K562 (cell line): ENCODE measurements around the gene CLEC2D. TPM values are rescaled to one million over a fixed set of nuclear protein-coding genes. Genes with fewer than 3 reads are reported as not detected.
A peak's percentile ranks its signal among the peaks of the same experiment; 100 is the strongest.
"Not testable (repeated sequence)": the region's sequence is repeated elsewhere in the genome, so short reads cannot be mapped to it uniquely, and the experiment has no call there.

Source experiments
- ATAC-seq: fragments of 200-7000 bp; cut with Tn5 transposase; 3 replicates; pipeline ENCODE4 v1.9.1; 2020; ENCODE audit warnings: moderate library complexity
- BruUV-seq: library from RNA; stranded (reverse); fragments of 400-500 nt; replicated peaks from 2 replicates; lab custom pipeline; 2021; lab: Mats Ljungman, UMichigan
- CTCF ChIA-PET: fragments of 300-600 bp; formaldehyde crosslinking; extraction: SDS; loops from one replicate; lab custom pipeline; 2021; ENCODE audit warnings: low intra/inter-chr PET ratio; lab: Yijun Ruan, JAX
- POLR2A ChIA-PET: fragments of 300-600, 350-650 bp; sonication (Branson Sonifier 250); formaldehyde crosslinking; extraction: SDS; loops from one replicate; lab custom pipeline; 2021; ENCODE audit warnings: antibody characterized with exemption, inconsistent platforms; lab: Yijun Ruan, JAX
- DNase-seq, 4 experiments: peaks; one replicate each; pipeline versions ENCODE4 v3.0.0 to v3.0.0-alpha.2; 2011 to 2018; ENCODE audit warnings: low spot score in 3 of 4, mixed read lengths in 3 of 4; ENCODE audit errors: extremely low read depth in 1 of 4
- FAIRE-seq: peaks from 2 replicates; lab custom pipeline; 2011; peaks lifted over from hg19 to GRCh38; lab: Jason Lieb, UNC
- H2AFZ ChIP-seq: 2 replicates; pipeline ENCODE4 v1.6.0; 2011; ENCODE audit warnings: low read depth, low read length, control low read depth, inconsistent platforms
- H3K27ac ChIP-seq: fragments of 200-600 bp; 3 replicates; pipeline ENCODE4 v1.8.0; 2011; ENCODE audit warnings: low read depth, mild to moderate bottlenecking, control low read depth, inconsistent platforms, low read length, moderate library complexity, mixed read lengths; ENCODE audit errors: extremely low read depth
- H3K27me3 ChIP-seq, 2 experiments: fragments of 300-600 bp in 1 of 2; 2 replicates in 1 of 2; 3 replicates in 1 of 2; pipeline versions ENCODE4 v1.6.0 to v1.8.0; 2011; ENCODE audit warnings: inconsistent platforms in 2 of 2, low read length in 2 of 2, mild to moderate bottlenecking in 1 of 2, mixed read lengths in 1 of 2, moderate library complexity in 1 of 2; ENCODE audit not compliant: control insufficient read depth in 2 of 2, insufficient read depth in 2 of 2
- H3K36me3 ChIP-seq: fragments of 300-600 bp; 3 replicates; pipeline ENCODE4 v1.8.0; 2011; ENCODE audit warnings: mild to moderate bottlenecking, low read length, inconsistent platforms; ENCODE audit not compliant: control insufficient read depth, insufficient read depth
- H3K4me1 ChIP-seq, 2 experiments: fragments of 200-600 bp in 1 of 2; replicated peaks in 1 of 2; 2 replicates in 1 of 2; 3 replicates in 1 of 2; pipeline versions ENCODE4 v1.5.1 to v1.8.0; 2011; ENCODE audit warnings: inconsistent platforms in 2 of 2, low read length in 2 of 2, mild to moderate bottlenecking in 1 of 2, mixed read lengths in 1 of 2, moderate library complexity in 1 of 2; ENCODE audit not compliant: control insufficient read depth in 2 of 2, insufficient read depth in 2 of 2
- H3K4me2 ChIP-seq: 2 replicates; pipeline ENCODE4 v1.6.1; 2011; ENCODE audit warnings: low read length, control low read depth, inconsistent platforms, mixed read lengths; ENCODE audit not compliant: insufficient read depth
- H3K4me3 ChIP-seq: fragments of 200-600 bp; sonication (generic), shearing (Covaris generic); 2 replicates; pipeline ENCODE4 v1.5.1; 2016; ENCODE audit warnings: control low read depth, inconsistent platforms
- H3K79me2 ChIP-seq: fragments of 200-600 bp; 3 replicates; pipeline ENCODE4 v1.8.0; 2011; ENCODE audit warnings: low read length, inconsistent platforms; ENCODE audit not compliant: control insufficient read depth, insufficient read depth
- H3K9ac ChIP-seq, 2 experiments: 2 replicates each; pipeline versions ENCODE4 v1.6.0 to v1.6.1; 2011; ENCODE audit warnings: low read depth in 2 of 2, low read length in 2 of 2, control low read depth in 1 of 2, inconsistent platforms in 1 of 2, mild to moderate bottlenecking in 1 of 2, mixed read lengths in 1 of 2; ENCODE audit not compliant: insufficient read depth in 1 of 2
- H3K9me1 ChIP-seq: one replicate; pipeline ENCODE4 v1.6.0; 2011; ENCODE audit warnings: inconsistent platforms, mild to moderate bottlenecking, low read length, moderate library complexity; ENCODE audit not compliant: control insufficient read depth, insufficient read depth
- H3K9me3 ChIP-seq: replicated peaks from 2 replicates; pipeline ENCODE4 v1.5.1; 2011; ENCODE audit warnings: low read depth, low read length, inconsistent platforms; ENCODE audit not compliant: control insufficient read depth, insufficient read depth
- H4K20me1 ChIP-seq: replicated peaks from 2 replicates; pipeline ENCODE4 v1.6.1; 2011; ENCODE audit warnings: low read length, inconsistent platforms, mixed read lengths; ENCODE audit not compliant: control insufficient read depth, insufficient read depth
- AFF1 ChIP-seq, 2 experiments: fragments of 450-650 bp; IDR thresholded peaks; 2 replicates each; pipeline ENCODE4 v1.6.1; 2018; ENCODE audit warnings: mild to moderate bottlenecking in 2 of 2, low read depth in 1 of 2; ENCODE audit not compliant: partially characterized antibody in 2 of 2
- COPS2 ChIP-seq: fragments of 450-650 bp; conservative IDR thresholded peaks from 2 replicates; pipeline ENCODE4 v1.6.1; 2016; ENCODE audit warnings: mild to moderate bottlenecking, moderate library complexity
- POLR2G ChIP-seq: fragments of 200-400 bp; formaldehyde crosslinking; IDR thresholded peaks from 2 replicates; pipeline ENCODE4 v1.6.1; 2017; ENCODE audit warnings: low read depth, mild to moderate bottlenecking, antibody characterized with exemption, low read length, moderate library complexity
- SMARCC2 ChIP-seq: fragments of 450-650 bp; IDR thresholded peaks from 2 replicates; pipeline ENCODE4 v1.6.1; 2017; ENCODE audit warnings: antibody characterized with exemption, moderate library complexity, mild to moderate bottlenecking, low read depth
- XRCC5 ChIP-seq: fragments of 200-400 bp; formaldehyde crosslinking; IDR thresholded peaks from 2 replicates; pipeline ENCODE4 v1.6.1; 2017; ENCODE audit warnings: low read depth, mild to moderate bottlenecking, low read length
- ZNF146 ChIP-seq: IDR thresholded peaks from one replicate; pipeline ENCODE4 v1.6.1; 2018; ENCODE audit warnings: missing compliant biosample characterization; ENCODE audit not compliant: unreplicated experiment
- WGBS: fragments of 100-300 bp; shearing (Covaris generic); methylation state at CpG from one replicate; pipeline ENCODE4 v1.1.6; 2016; ENCODE audit warnings: low coverage, mixed read lengths; ENCODE audit not compliant: insufficient coverage; ENCODE audit errors: missing lambda C conversion rate; 5-methylcytosine and 5-hydroxymethylcytosine counted together
- in situ Hi-C: fragments of 300-500 bp; cut with MboI; formaldehyde crosslinking; loops from 4 replicates; pipeline ENCODE4 v1.15.0; 2018; ENCODE audit warnings: inconsistent platforms, mixed read lengths
- intact Hi-C: fragments of 100-400 bp; cut with micrococcal nuclease; formaldehyde crosslinking; loops from 2 replicates; pipeline ENCODE4 v1.14.2; 2022
- polyA plus RNA-seq, 8 experiments: library from polyadenylated mRNA; depleted of rRNA in 4 of 8; stranded (reverse) in 5 of 8; unstranded in 3 of 8; fragments of >200 nt; fragmentation: Nextera tagmentation in 2 of 8; fragmentation: Illumina TruSeq in 1 of 8; extraction: Ambion mirVana in 2 of 8; extraction: Trizol in 1 of 8; gene quantifications; 2 replicates each; pipeline versions ENCODE4 v1.2.1 to v1.2.3, GENCODE V29; 2011 to 2014; ENCODE audit warnings: inconsistent platforms in 1 of 8, missing spikeins in 1 of 8
- total RNA-seq, 7 experiments: library from RNA; depleted of rRNA in 6 of 7; stranded (reverse); fragments of >200 nt in 6 of 7; fragmentation: Illumina TruSeq in 2 of 7; extraction: Trizol in 2 of 7; gene quantifications; 2 replicates each; pipeline versions ENCODE4 v1.2.1 to v1.2.3, GENCODE V29; 2011 to 2021; ENCODE audit warnings: low replicate concordance in 1 of 7

CLEC2D gene
- total and polyA plus RNA-seq, 9 of the 15 experiments (the other 6 are each of a cell fraction or from before 2014, with no cell fraction given): 1.4 to 5.0 (median 2.2) TPM

GRCh38 chr12:9674226-9674590 is 4.7 kb downstream of the CLEC2D start (continued):
- TF ChIP-seq XRCC5 (no peak), POLR2G (no peak), COPS2 (no peak), SMARCC2 (no peak)

GRCh38 chr12:9682508-9682907 is 13.0 kb downstream of the CLEC2D start:
- in situ Hi-C loops, BruUV-seq, H3K4me2 ChIP-seq, H3K9me1 ChIP-seq, H3K27ac ChIP-seq, H4K20me1 ChIP-seq, ATAC-seq, FAIRE-seq, H3K79me2 ChIP-seq, H2AFZ ChIP-seq, POLR2A ChIA-PET, CTCF ChIA-PET, H3K4me3 ChIP-seq, H3K27me3 ChIP-seq, H3K36me3 ChIP-seq, intact Hi-C loops, H3K9ac ChIP-seq, H3K9me3 ChIP-seq, DNase-seq: not testable (repeated sequence)
- 88% methylated on average over 4 of the region's 4 CpGs for WGBS
- H3K4me1 ChIP-seq: peaks cover 4 to 14% of the 10 kb centered on the region in 2 experiments; a peak in 3 of 5 replicates
- TF ChIP-seq ZNF146 (CRISPR knock-in tag): peak; percentile 71

- FAIRE-seq, DNase-seq, H3K9me3 ChIP-seq, H3K4me3 ChIP-seq, H3K36me3 ChIP-seq, H3K27me3 ChIP-seq, H2AFZ ChIP-seq, CTCF ChIA-PET, H3K79me2 ChIP-seq, BruUV-seq, in situ Hi-C loops, H4K20me1 ChIP-seq, intact Hi-C loops, H3K27ac ChIP-seq, ATAC-seq, H3K9me1 ChIP-seq, H3K9ac ChIP-seq, H3K4me2 ChIP-seq: not testable (repeated sequence)
- peak in 1 of 2 experiments; percentile 97 for TF ChIP-seq AFF1 (IDR thresholded peaks at IDR 0.05; ENCODE audit: low read depth in 1 of 2, partially characterized antibody in 2 of 2)
- 88% methylated on average over 2 of the region's 2 CpGs for WGBS
- peaks cover 4 to 14% of the 10 kb centered on the region in 2 experiments; a peak in 3 of 5 replicates for H3K4me1 ChIP-seq
- POLR2A ChIA-PET: interaction anchor here (0.7 kb wide), 1 partner anchor 17 kb away, joined by 3 read pairs; no protein-coding TSS in a partner anchor
Measured at GRCh38 chr12:9682949-9683348, 13.4 kb downstream of the CLEC2D start.
